ENCODE measurements around the gene ZNF100. TPM values are rescaled to one million over a fixed set of nuclear protein-coding genes. Genes with fewer than 3 reads are reported as not detected.
"Not testable (repeated sequence)": the region's sequence is repeated elsewhere in the genome, so short reads cannot be mapped to it uniquely, and the experiment has no call there.

The ZNF100 gene
- total RNA-seq, 1 experiment from 2014 or later, result 8.5 TPM

GRCh38 chr19:21758296-21758695 lies 9.1 kb downstream of the ZNF100 start (continued):
- no peak for TF ChIP-seq TCF7L2 (IDR thresholded peaks at IDR 0.05; ENCODE audit: borderline replicate concordance, extremely low read depth, insufficient read depth, insufficient read length)
- TF ChIP-seq SIN3A (IDR thresholded peaks at IDR 0.05; ENCODE audit: low read depth), result no peak
- no peak for TF ChIP-seq ELF1 (IDR thresholded peaks at IDR 0.05; ENCODE audit: borderline replicate concordance, low read depth)
- TF ChIP-seq EZH2phosphoT487 (IDR thresholded peaks at IDR 0.05; ENCODE audit: borderline replicate concordance), result no peak
- TF ChIP-seq EZH2 (IDR thresholded peaks at IDR 0.05), result no peak
- TF ChIP-seq SP1 (IDR thresholded peaks at IDR 0.05; ENCODE audit: low read depth), result no peak
- TF ChIP-seq FOSL1 (IDR thresholded peaks at IDR 0.05; ENCODE audit: low read depth), result no peak

GRCh38 chr19:21755555-21755954 lies 11.8 kb downstream of the ZNF100 start:
- H3K27me3 ChIP-seq (ENCODE audit: insufficient read depth, low read length); ATAC-seq; H2AFZ ChIP-seq (ENCODE audit: low read depth, low read length, poor library complexity, severe bottlenecking); H3K4me3 ChIP-seq (replicated peaks in 1 of 2; ENCODE audit: low read depth in 1 of 2, low read length in 2 of 2); H3K9me3 ChIP-seq (ENCODE audit: control insufficient read depth in 1 of 2, insufficient read depth in 1 of 2, low read depth in 1 of 2, low read length in 2 of 2); H3K4me2 ChIP-seq (ENCODE audit: low read length); BruUV-seq (replicated peaks); H3K9ac ChIP-seq (ENCODE audit: low read length); POLR2A ChIA-PET; H3K4me1 ChIP-seq (ENCODE audit: control insufficient read depth in 1 of 2, insufficient read depth in 2 of 2, low read length in 2 of 2); H3K27ac ChIP-seq (ENCODE audit: low read depth, low read length); RAD21 ChIA-PET (ENCODE audit: low non-redundant PET in 1 of 2, low total read pairs in 2 of 2, uncharacterized antibody in 2 of 2, unreplicated experiment in 2 of 2); H4K20me1 ChIP-seq (ENCODE audit: insufficient read depth); intact Hi-C loops (cut with micrococcal nuclease); CTCF ChIA-PET; H3K9me2 ChIP-seq (ENCODE audit: insufficient read depth); DNase-seq (ENCODE audit: low read depth, low spot score): not testable (repeated sequence)
- Histone ChIP-seq H3K36me3 (ENCODE audit: control insufficient read depth in 1 of 2, insufficient read depth in 2 of 2, low read length in 2 of 2) (peaks cover 3 to 22% of the 10 kb centered on the region in 2 experiments), H3K79me2 (ENCODE audit: insufficient read depth, low read length) (peaks cover 27% of the 10 kb centered on the region)

GRCh38 chr19:21751384-21751783 lies 16.0 kb downstream of the ZNF100 start:
- Histone ChIP-seq H3K36me3 (ENCODE audit: control insufficient read depth in 1 of 2, insufficient read depth in 2 of 2, low read length in 2 of 2) (peaks cover 3 to 10% of the 10 kb centered on the region in 2 experiments; a peak in 3 of 4 replicates), H2AFZ (ENCODE audit: low read depth, low read length, poor library complexity, severe bottlenecking) (no peak overlapping the region), H3K27me3 (ENCODE audit: insufficient read depth, low read length) (no peaks in the 10 kb centered on the region), H3K27ac (ENCODE audit: low read depth, low read length) (no peak overlapping the region), H3K9ac (ENCODE audit: low read length) (no peak overlapping the region), H3K4me2 (ENCODE audit: low read length) (no peak overlapping the region), H4K20me1 (ENCODE audit: insufficient read depth) (no peaks in the 10 kb centered on the region), H3K4me3 (replicated peaks in 1 of 2; ENCODE audit: low read depth in 1 of 2, low read length in 2 of 2) (no peak overlapping the region), H3K79me2 (ENCODE audit: insufficient read depth, low read length) (peaks cover 44% of the 10 kb centered on the region), H3K9me3 (ENCODE audit: control insufficient read depth in 1 of 2, insufficient read depth in 1 of 2, low read depth in 1 of 2, low read length in 2 of 2) (no peaks in the 10 kb centered on the region; a peak in 1 of 4 replicates), H3K9me2 (ENCODE audit: insufficient read depth) (no peaks in the 10 kb centered on the region), H3K4me1 (ENCODE audit: control insufficient read depth in 1 of 2, insufficient read depth in 2 of 2, low read length in 2 of 2) (no peaks in the 10 kb centered on the region)
- ATAC-seq (no peak), DNase-seq (ENCODE audit: low read depth, low spot score) (no peak)
- BruUV-seq (replicated peaks), result no TSS peak
- ChIA-PET POLR2A (no interaction called here), RAD21 (ENCODE audit: low non-redundant PET in 1 of 2, low total read pairs in 2 of 2, uncharacterized antibody in 2 of 2, unreplicated experiment in 2 of 2) (no interaction called here), CTCF (no interaction called here)
- intact Hi-C loops (cut with micrococcal nuclease), result no loop called here
- TF ChIP-seq ZFX (IDR thresholded peaks at IDR 0.05) (no peak), RAD21 (IDR thresholded peaks at IDR 0.05; ENCODE audit: low read depth) (no peak), ELF1 (IDR thresholded peaks at IDR 0.05; ENCODE audit: borderline replicate concordance, low read depth) (no peak), POLR2AphosphoS5 (IDR thresholded peaks at IDR 0.05; ENCODE audit: low read depth, low read length) (no peak), SP1 (IDR thresholded peaks at IDR 0.05; ENCODE audit: low read depth) (no peak), SRF (IDR thresholded peaks at IDR 0.05; ENCODE audit: low read depth) (no peak)

All from HCT116 (cell line).